Endodermal cell (in vitro differentiated cells): Measurements from ENCODE around the gene BZW2. TPM values are rescaled to one million over a fixed set of nuclear protein-coding genes. Genes with fewer than 3 reads are reported as not detected.

Experiments
- DNase-seq: peaks from one replicate; pipeline ENCODE4 v3.0.0-alpha.2; 2017
- H3K27ac ChIP-seq: 2 replicates; pipeline ENCODE4 v1.5.1; 2013; ENCODE audit warnings: mild to moderate bottlenecking, low read depth, low read length, moderate library complexity
- H3K27me3 ChIP-seq: 2 replicates; pipeline ENCODE4 v1.6.1; 2013; ENCODE audit warnings: mild to moderate bottlenecking, low read length, moderate library complexity; ENCODE audit not compliant: insufficient read depth, control insufficient read depth, poor library complexity, severe bottlenecking
- H3K36me3 ChIP-seq: 2 replicates; pipeline ENCODE4 v1.7.0; 2013; ENCODE audit warnings: mild to moderate bottlenecking, low read length, moderate library complexity; ENCODE audit not compliant: control insufficient read depth, insufficient read depth
- H3K4me1 ChIP-seq: one replicate; pipeline ENCODE4 v1.7.0; 2013; ENCODE audit warnings: low read length; ENCODE audit not compliant: control insufficient read depth, insufficient read depth
- H3K4me3 ChIP-seq: 2 replicates; pipeline ENCODE4 v1.5.1; 2013; ENCODE audit warnings: mild to moderate bottlenecking, low read length, moderate library complexity
- H3K9ac ChIP-seq: 2 replicates; pipeline ENCODE4 v1.6.1; 2013; ENCODE audit warnings: mild to moderate bottlenecking, low read length, moderate library complexity; ENCODE audit not compliant: poor library complexity, severe bottlenecking; ENCODE audit errors: extremely low read depth
- H3K9me3 ChIP-seq: 2 replicates; pipeline ENCODE4 v1.6.1; 2013; ENCODE audit warnings: mild to moderate bottlenecking, low read length, moderate library complexity; ENCODE audit not compliant: control insufficient read depth
- H3K27ac Mint-ChIP-seq: 2 replicates; pipeline ENCODE4 v1.8.0; 2020; ENCODE audit warnings: mixed read lengths
- H3K27me3 Mint-ChIP-seq: 2 replicates; pipeline ENCODE4 v1.8.0; 2021; ENCODE audit warnings: mild to moderate bottlenecking, mixed read lengths; ENCODE audit not compliant: insufficient read depth
- H3K36me3 Mint-ChIP-seq: 2 replicates; pipeline ENCODE4 v1.8.0; 2020; ENCODE audit warnings: low read depth, mixed read lengths
- H3K4me1 Mint-ChIP-seq: 2 replicates; pipeline ENCODE4 v1.8.0; 2020; ENCODE audit warnings: mixed read lengths
- H3K4me3 Mint-ChIP-seq: 2 replicates; pipeline ENCODE4 v1.8.0; 2020; ENCODE audit warnings: mild to moderate bottlenecking, moderate library complexity, mixed read lengths
- H3K9me3 Mint-ChIP-seq: 2 replicates; pipeline ENCODE4 v1.8.0; 2020; ENCODE audit warnings: mild to moderate bottlenecking, mixed read lengths
- WGBS, 2 experiments: methylation state at CpG; one replicate each; pipeline versions ENCODE4 v1.1.5 to v1.1.7; 2013; ENCODE audit warnings: missing lambda C conversion rate in 2 of 2, mixed read lengths in 1 of 2; ENCODE audit not compliant: insufficient coverage in 1 of 2, insufficient read length in 1 of 2; 5-methylcytosine and 5-hydroxymethylcytosine counted together
- total RNA-seq, 2 donors: library from RNA; stranded (reverse); fragmentation: NEBNext Ultra II Directional in 1 of 2; extraction: Animal tissue kit (Norgen Biotek cat#: 25700) in 1 of 2; gene quantifications; 2 replicates in 1 of 2; 3 replicates in 1 of 2; pipeline ENCODE4 v1.2.1, GENCODE V29; 2021
- TF ChIP-seq, protein P1 (sequence below): fragments of 200-600 bp; sonication (generic); conservative IDR thresholded peaks from 2 replicates; pipeline ENCODE4 v1.5.0; 2021; ENCODE audit warnings: antibody characterized with exemption, mild to moderate bottlenecking

BZW2 gene
- total RNA-seq, 2 donors from 2014 or later: 75.1 to 87.7 TPM

DNA sequence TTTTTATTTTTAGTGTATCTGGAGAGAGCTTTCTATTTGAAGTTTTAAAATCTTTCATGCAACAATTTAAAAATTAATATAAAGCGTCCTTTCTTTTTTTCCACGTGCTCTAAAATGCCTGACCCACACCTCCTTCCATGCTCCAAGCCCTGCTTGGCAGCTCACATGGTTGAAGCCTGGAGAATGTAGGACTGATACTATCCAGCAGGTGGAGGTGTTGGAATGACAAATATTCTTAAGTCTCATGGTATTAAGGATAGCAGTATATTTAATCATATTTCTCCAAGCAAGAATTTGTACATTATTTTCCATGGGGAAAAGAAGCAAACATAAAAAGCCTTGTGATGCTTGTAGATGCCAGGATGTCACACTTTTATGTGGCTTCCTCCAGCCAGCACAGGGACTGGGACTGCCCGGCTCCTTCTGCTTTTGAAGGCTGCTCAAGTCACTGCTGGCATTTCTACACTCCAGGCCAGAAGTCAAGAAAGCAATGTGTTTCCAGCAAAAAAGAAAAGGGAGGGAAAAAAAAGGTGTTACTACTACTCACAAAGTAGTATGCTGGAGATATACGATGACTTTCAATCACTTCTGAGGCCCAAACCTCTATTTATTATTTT lies 49.7 kb downstream of the BZW2 start:
- Mint-ChIP-seq H3K36me3 (peaks cover 70% of the 10 kb centered on the region), H3K9me3 (no peaks in the 10 kb centered on the region), H3K4me3 (no peak overlapping the region), H3K4me1 (peaks cover 6% of the 10 kb centered on the region), H3K27me3 (no peaks in the 10 kb centered on the region), H3K27ac (no peak overlapping the region)
- WGBS, 2 experiments: 100% methylated on average over 3 of the region's 4 CpGs; no CpG with 5 or more reads in 1 of the 2 experiments
- no peak overlapping the region for H3K9ac ChIP-seq
- no peak overlapping the region for H3K27ac ChIP-seq
- no peak overlapping the region for H3K4me3 ChIP-seq
- DNase-seq: peak; percentile 73
- H3K27me3 ChIP-seq: no peaks in the 10 kb centered on the region
- peaks cover 96% of the 10 kb centered on the region for H3K36me3 ChIP-seq
- no peaks in the 10 kb centered on the region for H3K9me3 ChIP-seq
- TF ChIP-seq, protein P1, sequence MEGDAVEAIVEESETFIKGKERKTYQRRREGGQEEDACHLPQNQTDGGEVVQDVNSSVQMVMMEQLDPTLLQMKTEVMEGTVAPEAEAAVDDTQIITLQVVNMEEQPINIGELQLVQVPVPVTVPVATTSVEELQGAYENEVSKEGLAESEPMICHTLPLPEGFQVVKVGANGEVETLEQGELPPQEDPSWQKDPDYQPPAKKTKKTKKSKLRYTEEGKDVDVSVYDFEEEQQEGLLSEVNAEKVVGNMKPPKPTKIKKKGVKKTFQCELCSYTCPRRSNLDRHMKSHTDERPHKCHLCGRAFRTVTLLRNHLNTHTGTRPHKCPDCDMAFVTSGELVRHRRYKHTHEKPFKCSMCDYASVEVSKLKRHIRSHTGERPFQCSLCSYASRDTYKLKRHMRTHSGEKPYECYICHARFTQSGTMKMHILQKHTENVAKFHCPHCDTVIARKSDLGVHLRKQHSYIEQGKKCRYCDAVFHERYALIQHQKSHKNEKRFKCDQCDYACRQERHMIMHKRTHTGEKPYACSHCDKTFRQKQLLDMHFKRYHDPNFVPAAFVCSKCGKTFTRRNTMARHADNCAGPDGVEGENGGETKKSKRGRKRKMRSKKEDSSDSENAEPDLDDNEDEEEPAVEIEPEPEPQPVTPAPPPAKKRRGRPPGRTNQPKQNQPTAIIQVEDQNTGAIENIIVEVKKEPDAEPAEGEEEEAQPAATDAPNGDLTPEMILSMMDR: peak; percentile 84
- no peaks in the 10 kb centered on the region for H3K4me1 ChIP-seq

DNA sequence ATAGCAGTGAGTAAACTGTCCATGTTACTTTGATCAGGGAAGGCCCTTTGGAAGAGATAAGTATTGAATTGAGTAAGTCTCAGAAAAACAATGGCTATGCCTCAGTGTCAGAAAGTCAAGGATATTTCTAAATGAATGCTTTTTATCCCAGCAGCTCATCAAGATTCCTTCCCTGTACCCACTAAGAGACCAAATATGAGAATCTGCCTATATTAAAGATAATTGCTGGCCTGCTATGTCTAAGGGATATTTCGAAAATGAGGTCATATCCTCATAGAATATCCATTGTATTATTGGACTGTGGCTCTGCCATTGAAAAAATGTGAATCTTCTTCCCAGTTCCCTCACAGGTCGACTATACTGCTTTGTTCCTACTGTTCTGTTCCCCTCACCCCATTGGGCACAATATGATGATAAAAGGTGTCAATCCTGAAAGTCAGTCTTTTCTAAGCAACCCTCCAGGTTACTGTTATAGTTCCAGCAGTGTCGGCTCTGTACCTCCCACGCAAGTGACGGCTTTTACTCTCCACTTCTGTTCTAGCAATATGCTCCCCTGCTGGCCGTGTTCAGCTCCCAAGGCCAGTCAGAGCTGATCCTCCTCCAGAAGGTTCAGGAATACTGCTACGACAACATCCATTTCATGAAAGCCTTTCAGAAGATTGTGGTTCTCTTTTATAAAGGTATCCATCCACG lies 51.7 kb downstream of the BZW2 start:
- Mint-ChIP-seq H3K4me1 (peaks cover 6% of the 10 kb centered on the region), H3K9me3 (no peaks in the 10 kb centered on the region), H3K27me3 (no peaks in the 10 kb centered on the region), H3K27ac (no peak overlapping the region), H3K36me3 (peaks cover 61% of the 10 kb centered on the region), H3K4me3 (no peak overlapping the region)
- H3K27ac ChIP-seq: peak overlapping the region; percentile 12
- peaks cover 81% of the 10 kb centered on the region for H3K36me3 ChIP-seq
- 92 to 93% methylated on average over 5 to 8 of the region's 8 CpGs for WGBS, 2 experiments
- no peak overlapping the region for H3K4me3 ChIP-seq
- no peaks in the 10 kb centered on the region for H3K9me3 ChIP-seq
- TF ChIP-seq, protein P1: no peak
- no peaks in the 10 kb centered on the region for H3K27me3 ChIP-seq
- no peaks in the 10 kb centered on the region for H3K4me1 ChIP-seq
- no peak for DNase-seq
- no peak overlapping the region for H3K9ac ChIP-seq

DNA sequence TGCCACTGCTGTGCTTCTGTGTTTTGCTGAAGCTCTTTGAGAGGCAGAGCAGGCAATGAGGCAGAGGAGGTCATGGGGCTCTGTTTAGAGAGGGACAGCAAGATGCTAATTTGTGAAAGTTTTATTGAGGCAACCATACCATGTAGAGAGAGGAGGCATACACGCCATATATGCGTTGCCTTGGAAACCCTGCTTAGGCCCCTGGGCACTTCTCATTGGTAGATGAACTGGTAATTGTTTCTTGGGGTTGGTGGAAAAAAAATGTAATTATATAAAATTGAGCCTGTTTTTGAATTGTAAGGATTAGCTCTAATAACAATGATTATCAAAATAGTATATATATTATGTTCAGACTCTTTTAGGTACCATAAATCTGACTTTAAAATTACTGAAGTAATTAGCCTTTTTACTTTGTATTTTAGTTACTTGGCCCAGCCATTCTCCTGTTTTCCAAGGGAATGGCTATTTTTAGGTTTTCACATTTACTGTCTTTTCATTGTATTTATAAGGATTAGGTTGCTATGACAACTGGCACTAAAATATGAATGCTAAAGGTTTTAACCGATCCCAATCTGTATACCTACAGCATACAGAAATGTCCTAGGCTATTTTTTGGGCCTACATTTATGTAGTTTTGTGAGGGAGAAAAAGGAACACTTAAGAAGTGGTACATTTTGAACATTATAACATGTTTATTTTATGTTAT lies 52.4 kb downstream of the BZW2 start:
- peaks cover 6% of the 10 kb centered on the region for H3K4me1 Mint-ChIP-seq
- H3K27me3 Mint-ChIP-seq: no peaks in the 10 kb centered on the region
- H3K9me3 ChIP-seq: no peaks in the 10 kb centered on the region
- 96% methylated on average over 2 of the region's 3 CpGs; no CpG with 5 or more reads in 1 of the 2 experiments for WGBS, 2 experiments
- H3K36me3 Mint-ChIP-seq: peaks cover 56% of the 10 kb centered on the region
- H3K27me3 ChIP-seq: no peaks in the 10 kb centered on the region
- no peak for DNase-seq
- H3K4me3 ChIP-seq: no peak overlapping the region
- H3K4me1 ChIP-seq: no peaks in the 10 kb centered on the region
- H3K9ac ChIP-seq: no peak overlapping the region
- TF ChIP-seq, protein P1: no peak
- H3K36me3 ChIP-seq: peaks cover 77% of the 10 kb centered on the region
- no peak overlapping the region for H3K27ac Mint-ChIP-seq
- no peaks in the 10 kb centered on the region for H3K9me3 Mint-ChIP-seq
- peak overlapping the region; percentile 12 for H3K27ac ChIP-seq
- no peak overlapping the region for H3K4me3 Mint-ChIP-seq
